ENCODE results near the gene CHST4.
"Not testable (repeated sequence)": the region's sequence is repeated elsewhere in the genome, so short reads cannot be mapped to it uniquely, and the experiment has no call there.

CHST4 gene

DNA sequence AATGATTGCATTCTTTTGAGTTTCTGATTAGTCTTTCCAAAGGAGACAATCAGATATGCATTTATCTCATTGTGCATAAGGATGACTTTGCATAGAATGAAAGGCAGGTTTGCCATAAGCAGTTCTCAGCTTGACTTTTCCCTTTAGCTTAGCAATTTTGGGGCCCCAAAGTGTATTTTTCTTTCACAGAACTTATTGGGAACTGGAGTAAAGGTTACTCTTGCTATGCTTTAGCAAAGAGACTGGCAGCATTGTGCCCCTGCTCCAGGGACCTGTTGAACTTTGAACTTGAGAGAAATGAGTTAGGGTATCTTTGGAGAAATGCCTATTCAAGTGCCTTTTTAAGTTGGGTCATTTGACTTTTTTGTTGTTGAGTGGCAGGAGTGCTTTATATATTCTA, 33.6 kb downstream of the CHST4 start:
- Histone ChIP-seq H3K27me3 (ENCODE audit: control insufficient read depth, insufficient read depth, low read length) (peaks cover 12% of the 10 kb centered on the region), H3K36me3 (ENCODE audit: control insufficient read depth, low read depth, low read length) (no peaks in the 10 kb centered on the region), H3K9me3 (ENCODE audit: control insufficient read depth, low read depth, low read length) (no peaks in the 10 kb centered on the region), H3K4me1 (ENCODE audit: control insufficient read depth, low read depth, low read length) (no peaks in the 10 kb centered on the region), H3K9ac (ENCODE audit: low read length) (no peak overlapping the region), H3K4me3 (ENCODE audit: low read length) (no peak overlapping the region), H3K27ac (ENCODE audit: low read length) (no peak overlapping the region)

DNA sequence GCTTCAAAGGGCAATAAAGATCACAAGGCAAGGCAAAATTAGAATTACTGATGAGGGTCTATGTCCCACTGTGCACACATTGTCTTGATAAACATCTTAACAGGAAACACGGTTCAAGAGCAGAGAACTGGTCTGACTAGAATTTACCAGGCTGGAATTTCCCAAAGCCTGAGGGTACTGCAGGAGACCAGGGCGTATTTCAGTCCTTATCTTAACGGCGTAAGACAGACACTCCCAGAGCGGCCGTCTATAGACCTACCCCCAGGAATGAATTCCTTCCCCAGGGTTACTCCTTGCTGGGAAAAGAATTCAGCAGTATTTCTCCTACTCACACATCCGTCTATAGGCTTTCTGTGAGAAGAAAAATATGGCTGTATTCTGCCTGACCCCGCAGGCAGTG, 35.7 kb downstream of the CHST4 start:
- H3K36me3 ChIP-seq (ENCODE audit: control insufficient read depth, low read depth, low read length); H3K4me3 ChIP-seq (ENCODE audit: low read length); H3K27ac ChIP-seq (ENCODE audit: low read length); H3K4me1 ChIP-seq (ENCODE audit: control insufficient read depth, low read depth, low read length); H3K9ac ChIP-seq (ENCODE audit: low read length); H3K9me3 ChIP-seq (ENCODE audit: control insufficient read depth, low read depth, low read length): not testable (repeated sequence)
- H3K27me3 ChIP-seq (ENCODE audit: control insufficient read depth, insufficient read depth, low read length) = peaks cover 12% of the 10 kb centered on the region

DNA sequence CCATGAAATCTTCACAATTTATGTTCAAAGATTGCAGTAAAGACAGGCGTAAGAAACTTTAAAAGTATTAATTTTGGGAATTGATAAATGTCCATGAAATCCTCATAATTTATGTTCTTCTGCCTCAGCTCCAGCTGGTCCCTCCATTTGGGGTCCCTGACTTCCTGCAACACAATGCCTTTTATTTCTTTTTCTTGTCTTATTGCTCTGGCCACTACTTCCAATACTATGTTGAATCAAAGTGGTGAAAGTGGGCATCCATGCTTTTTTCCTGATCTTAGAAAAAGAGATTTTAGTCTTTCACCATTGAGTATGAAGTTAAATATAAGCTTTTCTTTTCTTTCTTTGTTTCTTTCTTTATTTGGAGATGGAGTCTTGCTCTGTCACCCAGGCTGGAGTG, 36.3 kb downstream of the CHST4 start:
- Histone ChIP-seq H3K9me3 (ENCODE audit: control insufficient read depth, low read depth, low read length) (no peaks in the 10 kb centered on the region), H3K4me1 (ENCODE audit: control insufficient read depth, low read depth, low read length) (no peaks in the 10 kb centered on the region), H3K27ac (ENCODE audit: low read length) (no peak overlapping the region), H3K27me3 (ENCODE audit: control insufficient read depth, insufficient read depth, low read length) (peaks cover 12% of the 10 kb centered on the region), H3K4me3 (ENCODE audit: low read length) (no peak overlapping the region), H3K36me3 (ENCODE audit: control insufficient read depth, low read depth, low read length) (no peaks in the 10 kb centered on the region), H3K9ac (ENCODE audit: low read length) (no peak overlapping the region)

DNA sequence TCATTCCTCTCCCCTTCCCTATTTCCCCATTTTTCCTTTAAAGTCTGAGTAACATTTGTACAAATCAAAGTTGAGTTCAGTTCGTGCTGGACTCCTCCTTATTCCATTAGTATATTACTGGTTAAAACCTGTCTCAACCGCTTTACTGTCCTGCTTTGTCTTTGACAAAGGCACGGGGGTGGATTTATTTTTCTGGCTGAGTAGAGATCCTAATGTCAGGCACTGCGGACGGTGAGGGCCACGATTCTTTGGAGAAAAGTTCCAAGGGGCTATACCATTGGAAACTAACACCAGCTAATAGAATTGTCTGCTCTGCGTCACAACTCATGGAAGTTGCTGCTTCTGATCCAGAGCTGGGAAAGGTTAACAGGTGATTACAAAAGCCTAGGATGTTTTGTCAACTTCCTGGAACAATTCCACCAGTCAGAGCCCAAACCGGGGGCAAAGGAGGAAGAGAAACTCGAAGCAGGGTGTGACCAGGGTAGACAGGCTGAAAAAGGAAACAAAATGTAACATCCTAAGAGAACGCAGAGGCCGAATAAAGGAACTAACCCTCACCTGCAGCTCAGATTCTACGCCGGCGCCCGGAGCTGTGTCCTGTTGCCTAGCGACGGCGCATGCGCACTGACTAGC, 38.2 kb downstream of the CHST4 start:
- Histone ChIP-seq H3K9me3 (ENCODE audit: control insufficient read depth, low read depth, low read length) (no peaks in the 10 kb centered on the region), H3K27ac (ENCODE audit: low read length) (no peak overlapping the region), H3K4me3 (ENCODE audit: low read length) (peak overlapping the region; percentile 64), H3K9ac (ENCODE audit: low read length) (peak overlapping the region; percentile 41), H3K27me3 (ENCODE audit: control insufficient read depth, insufficient read depth, low read length) (no peaks in the 10 kb centered on the region), H3K36me3 (ENCODE audit: control insufficient read depth, low read depth, low read length) (no peaks in the 10 kb centered on the region), H3K4me1 (ENCODE audit: control insufficient read depth, low read depth, low read length) (no peaks in the 10 kb centered on the region)

DNA sequence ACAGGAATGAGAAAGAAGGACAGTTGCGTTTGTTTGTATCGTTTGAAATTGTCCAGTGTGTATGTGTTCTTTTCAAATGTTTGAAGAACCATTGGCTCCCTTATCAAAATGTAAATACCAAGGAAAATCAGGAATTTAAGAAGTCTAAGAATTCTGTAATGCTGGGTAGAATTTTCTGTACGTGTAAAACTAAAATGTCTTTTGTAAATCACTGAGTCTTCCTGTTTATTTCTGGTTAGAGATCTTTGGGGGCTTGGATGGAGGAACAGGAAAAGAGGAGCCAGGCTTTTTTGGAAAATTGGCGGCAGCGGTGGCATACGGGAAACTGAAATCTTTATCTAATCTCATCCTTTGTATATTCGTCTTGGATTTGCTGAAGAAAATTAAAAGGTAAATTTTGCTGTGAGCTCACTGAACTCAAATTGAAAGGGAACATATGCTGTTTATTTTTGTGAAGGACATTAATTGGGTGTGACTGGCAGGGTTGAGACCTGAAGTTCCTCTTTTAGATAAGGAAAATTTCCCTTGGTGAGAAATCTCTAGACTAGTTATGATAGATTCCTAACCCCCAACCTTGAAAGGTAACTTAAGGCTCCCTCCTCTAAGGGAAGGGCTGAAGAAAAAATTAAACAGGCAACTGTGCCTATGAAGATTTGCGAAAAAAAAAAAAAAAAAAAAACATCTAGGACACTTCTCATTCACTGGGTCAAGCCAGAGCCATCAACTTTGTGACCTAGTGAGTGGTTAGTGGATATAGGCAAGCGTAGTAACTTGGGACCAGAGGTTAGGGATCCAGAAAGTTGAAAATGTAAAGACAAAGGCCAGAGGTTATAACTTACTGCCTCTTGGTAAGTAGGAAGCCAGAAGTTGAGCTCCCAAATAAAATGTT, 39.8 kb downstream of the CHST4 start:
- Histone ChIP-seq H3K4me1 (ENCODE audit: control insufficient read depth, low read depth, low read length) (no peaks in the 10 kb centered on the region), H3K36me3 (ENCODE audit: control insufficient read depth, low read depth, low read length) (no peaks in the 10 kb centered on the region), H3K27ac (ENCODE audit: low read length) (no peak overlapping the region), H3K9me3 (ENCODE audit: control insufficient read depth, low read depth, low read length) (no peaks in the 10 kb centered on the region), H3K4me3 (ENCODE audit: low read length) (peak overlapping the region; percentile 64), H3K27me3 (ENCODE audit: control insufficient read depth, insufficient read depth, low read length) (no peaks in the 10 kb centered on the region), H3K9ac (ENCODE audit: low read length) (no peak overlapping the region)

DNA sequence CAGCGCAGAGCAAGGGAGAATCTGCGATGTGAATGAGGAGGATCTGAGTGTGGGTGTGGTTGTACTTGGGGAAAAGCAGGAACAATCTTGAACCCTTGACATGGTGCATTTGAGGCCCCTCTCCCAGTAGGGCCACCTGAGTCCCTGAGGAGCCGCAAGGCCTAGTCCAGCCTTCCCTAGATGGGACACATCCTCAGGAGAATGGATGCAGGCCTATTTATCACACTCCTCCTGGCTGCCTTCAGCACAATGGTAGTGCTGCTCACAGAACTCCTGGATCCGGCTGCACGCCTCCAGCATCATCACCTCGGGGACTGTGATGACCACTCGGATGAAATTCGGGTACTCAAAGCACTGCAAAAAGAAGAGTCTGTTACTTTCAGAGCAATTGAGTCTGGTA, 41.7 kb downstream of the CHST4 start:
- Histone ChIP-seq H3K9me3 (ENCODE audit: control insufficient read depth, low read depth, low read length) (no peaks in the 10 kb centered on the region), H3K27ac (ENCODE audit: low read length) (no peak overlapping the region), H3K4me3 (ENCODE audit: low read length) (no peak overlapping the region), H3K4me1 (ENCODE audit: control insufficient read depth, low read depth, low read length) (no peaks in the 10 kb centered on the region), H3K27me3 (ENCODE audit: control insufficient read depth, insufficient read depth, low read length) (no peaks in the 10 kb centered on the region), H3K36me3 (ENCODE audit: control insufficient read depth, low read depth, low read length) (no peaks in the 10 kb centered on the region), H3K9ac (ENCODE audit: low read length) (no peak overlapping the region)

DNA sequence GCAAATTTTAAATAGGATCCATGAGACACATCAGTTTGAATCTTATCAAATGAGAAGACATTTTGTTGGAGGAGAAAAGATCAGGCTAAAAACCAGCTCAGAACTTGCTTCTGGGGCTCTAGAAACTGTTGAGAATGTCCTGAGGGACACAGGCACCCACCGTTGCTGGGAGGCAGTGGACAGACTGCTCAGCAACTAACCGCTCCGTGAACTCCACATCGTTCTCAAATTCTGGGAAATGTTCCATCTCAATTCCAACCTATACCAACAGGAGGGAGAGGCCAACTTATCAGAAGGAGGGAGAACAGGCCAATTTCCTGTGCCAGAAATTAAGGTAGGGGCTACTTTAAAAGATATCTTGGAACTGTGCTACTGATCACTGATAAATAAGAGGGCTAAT, 42.3 kb downstream of the CHST4 start:
- H3K9ac ChIP-seq (ENCODE audit: low read length) = no peak overlapping the region
- no peaks in the 10 kb centered on the region for H3K9me3 ChIP-seq (ENCODE audit: control insufficient read depth, low read depth, low read length)
- H3K4me1 ChIP-seq (ENCODE audit: control insufficient read depth, low read depth, low read length) = no peaks in the 10 kb centered on the region
- H3K36me3 ChIP-seq (ENCODE audit: control insufficient read depth, low read depth, low read length) = no peaks in the 10 kb centered on the region
- H3K27me3 ChIP-seq (ENCODE audit: control insufficient read depth, insufficient read depth, low read length) = no peaks in the 10 kb centered on the region
- H3K4me3 ChIP-seq (ENCODE audit: low read length) = no peak overlapping the region
- H3K27ac ChIP-seq (ENCODE audit: low read length) = no peak overlapping the region

DNA sequence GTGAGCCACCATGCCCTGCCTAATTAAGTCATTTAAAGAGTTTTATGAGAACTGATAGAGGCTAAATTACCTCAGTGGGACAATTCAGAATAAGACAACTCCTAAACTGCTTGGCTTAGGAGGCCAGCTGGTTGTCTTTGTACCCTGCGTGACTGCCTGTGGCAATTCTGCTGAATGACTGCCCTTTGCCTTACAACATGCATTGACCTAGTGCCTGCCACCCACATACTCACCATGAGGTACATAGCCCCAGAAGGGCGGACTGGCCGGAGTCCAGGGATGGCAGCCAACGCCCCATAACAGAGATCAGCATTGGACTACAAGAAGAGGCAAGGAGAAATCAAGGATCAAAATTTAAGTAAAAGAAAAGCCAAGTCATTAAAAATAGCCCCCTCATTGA, 43.4 kb downstream of the CHST4 start:
- Histone ChIP-seq H3K27ac (ENCODE audit: low read length) (no peak overlapping the region), H3K9me3 (ENCODE audit: control insufficient read depth, low read depth, low read length) (no peaks in the 10 kb centered on the region), H3K4me1 (ENCODE audit: control insufficient read depth, low read depth, low read length) (no peaks in the 10 kb centered on the region), H3K36me3 (ENCODE audit: control insufficient read depth, low read depth, low read length) (no peaks in the 10 kb centered on the region), H3K4me3 (ENCODE audit: low read length) (no peak overlapping the region), H3K27me3 (ENCODE audit: control insufficient read depth, insufficient read depth, low read length) (no peaks in the 10 kb centered on the region), H3K9ac (ENCODE audit: low read length) (no peak overlapping the region)

DNA sequence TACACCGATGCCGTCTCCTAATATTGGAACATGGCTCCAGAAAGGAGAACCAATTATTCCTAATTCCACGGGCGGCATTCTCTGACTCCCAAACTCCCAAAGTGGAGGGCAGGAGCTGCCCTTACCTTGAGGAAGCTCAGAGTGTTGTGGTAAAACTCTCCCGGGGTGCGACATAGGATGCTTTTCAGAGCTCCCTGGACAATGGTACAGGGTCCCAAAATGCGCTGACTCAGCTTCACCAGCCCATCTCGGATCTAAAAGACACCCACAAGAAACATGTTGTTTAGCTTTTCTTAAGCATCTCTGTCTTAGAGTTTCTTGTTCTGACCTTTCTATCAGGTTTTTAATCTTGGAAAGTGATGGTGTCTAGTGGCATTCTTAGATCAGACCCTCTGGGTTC, 43.9 kb downstream of the CHST4 start:
- no peaks in the 10 kb centered on the region for H3K27me3 ChIP-seq (ENCODE audit: control insufficient read depth, insufficient read depth, low read length)
- H3K4me1 ChIP-seq (ENCODE audit: control insufficient read depth, low read depth, low read length) = no peaks in the 10 kb centered on the region
- H3K27ac ChIP-seq (ENCODE audit: low read length) = no peak overlapping the region
- H3K9me3 ChIP-seq (ENCODE audit: control insufficient read depth, low read depth, low read length) = no peaks in the 10 kb centered on the region
- H3K9ac ChIP-seq (ENCODE audit: low read length) = no peak overlapping the region
- no peaks in the 10 kb centered on the region for H3K36me3 ChIP-seq (ENCODE audit: control insufficient read depth, low read depth, low read length)
- no peak overlapping the region for H3K4me3 ChIP-seq (ENCODE audit: low read length)

DNA sequence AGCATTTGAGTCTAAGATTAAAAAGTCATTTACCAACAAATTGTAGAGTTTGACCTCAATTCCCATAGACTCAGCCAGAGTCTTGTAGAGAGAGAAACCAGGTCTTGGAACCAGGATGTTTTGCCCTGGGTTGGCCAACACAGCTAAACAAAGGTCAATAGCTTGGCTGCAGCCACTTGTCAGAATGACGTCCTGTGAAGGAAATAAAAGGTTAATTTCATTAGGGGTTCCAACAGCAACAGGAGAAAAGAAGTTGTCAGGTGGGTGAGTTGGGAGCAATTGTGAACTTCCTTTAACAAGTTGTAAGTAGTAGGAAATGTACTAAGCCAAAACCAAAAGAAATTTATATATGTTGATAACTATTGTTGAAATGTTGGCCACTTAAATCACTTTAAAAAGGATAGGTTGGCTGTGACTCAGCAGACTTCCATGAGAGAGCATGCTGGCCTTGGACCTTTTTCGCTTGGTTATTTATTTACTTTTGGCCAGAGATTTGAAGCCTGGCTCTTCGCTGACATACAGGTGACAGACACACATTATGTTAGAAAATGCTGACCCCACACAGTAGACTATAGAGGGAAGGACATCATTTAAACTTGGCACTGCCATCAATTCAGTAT, 46.4 kb downstream of the CHST4 start:
- no peak overlapping the region for H3K4me3 ChIP-seq (ENCODE audit: low read length)

DNA sequence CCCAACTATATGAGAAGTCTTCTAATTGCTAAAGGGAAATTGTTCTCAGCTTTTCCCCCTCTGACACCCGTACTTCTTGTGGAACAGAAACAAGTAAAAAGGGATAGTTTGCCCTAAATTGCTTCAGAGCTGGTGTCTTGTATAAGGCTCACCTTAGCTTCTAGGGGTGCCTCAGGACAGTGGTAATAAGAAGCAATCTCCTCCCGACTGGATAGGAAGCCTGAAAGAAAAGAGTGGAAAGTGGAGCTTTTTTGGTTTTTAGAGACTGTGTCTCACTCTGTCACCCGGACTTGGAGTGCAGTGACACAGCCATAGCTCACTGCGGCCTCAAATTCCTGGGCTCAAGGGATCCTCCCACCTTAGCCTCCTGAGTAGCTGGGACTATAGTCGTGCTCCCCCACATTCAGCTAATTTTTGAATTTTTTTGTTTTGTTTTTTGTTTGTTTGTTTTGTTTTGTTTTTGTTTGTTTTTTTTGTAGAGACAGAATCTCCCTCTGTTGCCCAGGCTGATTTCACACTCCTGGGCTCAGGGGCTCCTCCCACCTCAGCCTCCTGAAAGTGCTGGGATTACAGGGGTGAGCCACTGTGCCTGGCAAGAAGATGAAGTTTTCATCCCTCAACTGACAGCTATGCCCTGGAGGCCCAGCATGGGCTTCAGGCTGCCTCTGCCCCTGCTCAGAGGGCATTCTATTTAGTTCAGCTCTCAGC, 47.3 kb downstream of the CHST4 start:
- H3K4me3 ChIP-seq (ENCODE audit: low read length) = no peak overlapping the region
- H3K9me3 ChIP-seq (ENCODE audit: control insufficient read depth, low read depth, low read length) = no peaks in the 10 kb centered on the region
- H3K9ac ChIP-seq (ENCODE audit: low read length) = no peak overlapping the region
- no peaks in the 10 kb centered on the region for H3K27me3 ChIP-seq (ENCODE audit: control insufficient read depth, insufficient read depth, low read length)
- H3K27ac ChIP-seq (ENCODE audit: low read length) = no peak overlapping the region
- no peaks in the 10 kb centered on the region for H3K36me3 ChIP-seq (ENCODE audit: control insufficient read depth, low read depth, low read length)
- H3K4me1 ChIP-seq (ENCODE audit: control insufficient read depth, low read depth, low read length) = no peaks in the 10 kb centered on the region

More for the DNA sequence above, 46.4 kb downstream of the CHST4 start:
- H3K27me3 ChIP-seq (ENCODE audit: control insufficient read depth, insufficient read depth, low read length) = no peaks in the 10 kb centered on the region
- no peaks in the 10 kb centered on the region for H3K36me3 ChIP-seq (ENCODE audit: control insufficient read depth, low read depth, low read length)
- no peaks in the 10 kb centered on the region for H3K9me3 ChIP-seq (ENCODE audit: control insufficient read depth, low read depth, low read length)
- no peaks in the 10 kb centered on the region for H3K4me1 ChIP-seq (ENCODE audit: control insufficient read depth, low read depth, low read length)
- no peak overlapping the region for H3K9ac ChIP-seq (ENCODE audit: low read length)
- H3K27ac ChIP-seq (ENCODE audit: low read length) = no peak overlapping the region
